ENCODE data around the gene SRSF2.

Gene SRSF2

DNA sequence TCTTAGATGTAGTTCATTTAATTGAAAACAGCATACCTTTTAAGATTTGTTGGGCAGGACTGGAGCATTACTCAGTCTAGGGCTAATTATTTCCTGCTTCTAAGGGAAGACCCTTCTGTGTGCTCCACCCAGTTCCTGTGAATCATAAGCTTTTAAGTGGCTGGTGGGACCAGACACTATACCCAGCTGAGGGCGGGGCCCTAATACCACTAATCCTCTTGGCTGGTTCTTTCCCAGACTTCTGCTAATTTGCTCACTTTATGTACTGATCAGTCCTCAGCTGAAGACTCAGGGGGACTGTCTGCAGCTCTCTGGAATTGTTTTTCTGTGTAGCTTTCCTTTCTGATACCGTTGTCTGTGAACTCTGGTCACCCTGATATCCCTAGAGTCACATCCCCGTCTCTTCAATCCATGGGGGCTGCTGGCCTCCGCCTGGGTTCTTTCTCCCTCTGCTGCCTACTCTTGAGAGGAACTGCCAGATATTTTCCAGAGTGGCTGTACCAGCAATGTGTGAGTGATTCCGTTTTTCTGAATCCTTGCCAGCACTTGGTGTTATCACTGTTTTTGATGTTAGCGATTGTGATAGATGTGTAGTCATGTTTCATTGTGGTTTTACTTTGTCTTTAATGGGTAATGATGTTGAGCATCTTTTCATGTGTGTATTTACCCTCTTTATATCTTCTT is 35.9 kb upstream of the SRSF2 start:
- ChIA-PET POLR2A (interaction anchor here (1.2 kb wide), 1 partner anchor 36 kb away, joined by 8 read pairs; the partner anchor contains the start of genes MFSD11 and SRSF2), CTCF (no interaction called here)
- no peak for TF ChIP-seq CTBP1 (IDR thresholded peaks at IDR 0.05; ENCODE audit: borderline replicate concordance)
- TF ChIP-seq SUZ12 (IDR thresholded peaks at IDR 0.05): no peak
- TF ChIP-seq ARNT (IDR thresholded peaks at IDR 0.05): no peak
- TF ChIP-seq NFRKB (IDR thresholded peaks at IDR 0.05): no peak
- TF ChIP-seq FOXK2 (IDR thresholded peaks at IDR 0.05): no peak
- TF ChIP-seq TARDBP (IDR thresholded peaks at IDR 0.05): no peak
- TF ChIP-seq LEF1 (IDR thresholded peaks at IDR 0.05; ENCODE audit: borderline replicate concordance): no peak
- no peak for TF ChIP-seq ELF4 (IDR thresholded peaks at IDR 0.05)
- TF ChIP-seq SP1 (IDR thresholded peaks at IDR 0.05): no peak
- no peak for TF ChIP-seq BHLHE40 (IDR thresholded peaks at IDR 0.05; ENCODE audit: borderline replicate concordance)
- TF ChIP-seq ZNF384 (IDR thresholded peaks at IDR 0.05): no peak
- TF ChIP-seq, protein P1, sequence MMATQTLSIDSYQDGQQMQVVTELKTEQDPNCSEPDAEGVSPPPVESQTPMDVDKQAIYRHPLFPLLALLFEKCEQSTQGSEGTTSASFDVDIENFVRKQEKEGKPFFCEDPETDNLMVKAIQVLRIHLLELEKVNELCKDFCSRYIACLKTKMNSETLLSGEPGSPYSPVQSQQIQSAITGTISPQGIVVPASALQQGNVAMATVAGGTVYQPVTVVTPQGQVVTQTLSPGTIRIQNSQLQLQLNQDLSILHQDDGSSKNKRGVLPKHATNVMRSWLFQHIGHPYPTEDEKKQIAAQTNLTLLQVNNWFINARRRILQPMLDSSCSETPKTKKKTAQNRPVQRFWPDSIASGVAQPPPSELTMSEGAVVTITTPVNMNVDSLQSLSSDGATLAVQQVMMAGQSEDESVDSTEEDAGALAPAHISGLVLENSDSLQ (IDR thresholded peaks at IDR 0.05): no peak
- TF ChIP-seq HDGF (IDR thresholded peaks at IDR 0.05; ENCODE audit: borderline replicate concordance): no peak
- TF ChIP-seq L3MBTL2 (conservative IDR thresholded peaks at IDR 0.05): no peak
- no peak for TF ChIP-seq FOXM1 (IDR thresholded peaks at IDR 0.05; ENCODE audit: borderline replicate concordance)
- no peak for TF ChIP-seq FOXA1 (IDR thresholded peaks at IDR 0.05)
- no peak for DNase-seq (ENCODE audit: extremely low spot score)

- no peak for DNase-seq (ENCODE audit: extremely low spot score)
- ChIA-PET CTCF (interaction anchor here (0.7 kb wide), 1 partner anchor 191 kb away, joined by 5 read pairs; no protein-coding TSS in a partner anchor), POLR2A (no interaction called here)
- TF ChIP-seq L3MBTL2 (conservative IDR thresholded peaks at IDR 0.05): no peak
- TF ChIP-seq TARDBP (IDR thresholded peaks at IDR 0.05): no peak
- TF ChIP-seq ARNT (IDR thresholded peaks at IDR 0.05): no peak
- TF ChIP-seq SP1 (IDR thresholded peaks at IDR 0.05): no peak
- no peak for TF ChIP-seq ZNF384 (IDR thresholded peaks at IDR 0.05)
- no peak for TF ChIP-seq FOXK2 (IDR thresholded peaks at IDR 0.05)
- TF ChIP-seq FOXA1 (IDR thresholded peaks at IDR 0.05): no peak
- TF ChIP-seq BHLHE40 (IDR thresholded peaks at IDR 0.05; ENCODE audit: borderline replicate concordance): no peak
- TF ChIP-seq SUZ12 (IDR thresholded peaks at IDR 0.05): no peak
- TF ChIP-seq, protein P1 (IDR thresholded peaks at IDR 0.05): no peak
- TF ChIP-seq ELF4 (IDR thresholded peaks at IDR 0.05): no peak
- no peak for TF ChIP-seq LEF1 (IDR thresholded peaks at IDR 0.05; ENCODE audit: borderline replicate concordance)
- no peak for TF ChIP-seq CTBP1 (IDR thresholded peaks at IDR 0.05; ENCODE audit: borderline replicate concordance)
- TF ChIP-seq FOXM1 (IDR thresholded peaks at IDR 0.05; ENCODE audit: borderline replicate concordance): no peak
- TF ChIP-seq NFRKB (IDR thresholded peaks at IDR 0.05): no peak
- no peak for TF ChIP-seq HDGF (IDR thresholded peaks at IDR 0.05; ENCODE audit: borderline replicate concordance)
Measured at GRCh38 chr17:76758570-76758969, 21.4 kb upstream of the SRSF2 start.

DNA sequence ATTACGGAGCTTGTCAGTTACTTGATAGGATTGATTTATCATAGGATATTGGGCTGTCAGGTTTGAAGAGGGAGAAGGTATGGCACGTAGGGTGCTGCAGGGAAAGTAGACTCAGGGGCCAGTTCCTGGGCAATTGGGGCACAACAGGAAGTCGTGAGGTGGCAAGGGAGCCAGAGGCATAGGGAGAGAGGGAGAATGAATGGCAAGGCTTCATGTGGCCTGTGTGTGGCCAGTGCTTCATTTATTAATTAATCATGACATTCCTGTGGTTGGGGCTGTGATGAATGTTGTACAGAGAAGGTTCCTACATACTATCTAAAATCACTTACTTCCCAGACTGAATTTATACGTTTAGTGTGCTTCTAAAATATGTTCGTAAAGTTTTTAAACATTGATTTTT is 20.1 kb upstream of the SRSF2 start:
- CTCF ChIA-PET: no interaction called here
- TF ChIP-seq ZNF384 (IDR thresholded peaks at IDR 0.05) (no peak), CTBP1 (IDR thresholded peaks at IDR 0.05; ENCODE audit: borderline replicate concordance) (no peak), FOXA1 (IDR thresholded peaks at IDR 0.05) (no peak), HDGF (IDR thresholded peaks at IDR 0.05; ENCODE audit: borderline replicate concordance) (no peak), TARDBP (IDR thresholded peaks at IDR 0.05) (no peak)
- POLR2A ChIA-PET: no interaction called here
- no peak for DNase-seq (ENCODE audit: extremely low spot score)

GRCh38 chr17:76755285-76755684 is 18.2 kb upstream of the SRSF2 start:
- POLR2A ChIA-PET: interaction anchor here (2.0 kb wide), 1 partner anchor 18 kb away, joined by 8 read pairs; the partner anchor contains the start of genes MFSD11 and SRSF2
- CTCF ChIA-PET: interaction anchor here (0.6 kb wide), 1 partner anchor 27 kb away, joined by 3 read pairs; no protein-coding TSS in a partner anchor

DNA sequence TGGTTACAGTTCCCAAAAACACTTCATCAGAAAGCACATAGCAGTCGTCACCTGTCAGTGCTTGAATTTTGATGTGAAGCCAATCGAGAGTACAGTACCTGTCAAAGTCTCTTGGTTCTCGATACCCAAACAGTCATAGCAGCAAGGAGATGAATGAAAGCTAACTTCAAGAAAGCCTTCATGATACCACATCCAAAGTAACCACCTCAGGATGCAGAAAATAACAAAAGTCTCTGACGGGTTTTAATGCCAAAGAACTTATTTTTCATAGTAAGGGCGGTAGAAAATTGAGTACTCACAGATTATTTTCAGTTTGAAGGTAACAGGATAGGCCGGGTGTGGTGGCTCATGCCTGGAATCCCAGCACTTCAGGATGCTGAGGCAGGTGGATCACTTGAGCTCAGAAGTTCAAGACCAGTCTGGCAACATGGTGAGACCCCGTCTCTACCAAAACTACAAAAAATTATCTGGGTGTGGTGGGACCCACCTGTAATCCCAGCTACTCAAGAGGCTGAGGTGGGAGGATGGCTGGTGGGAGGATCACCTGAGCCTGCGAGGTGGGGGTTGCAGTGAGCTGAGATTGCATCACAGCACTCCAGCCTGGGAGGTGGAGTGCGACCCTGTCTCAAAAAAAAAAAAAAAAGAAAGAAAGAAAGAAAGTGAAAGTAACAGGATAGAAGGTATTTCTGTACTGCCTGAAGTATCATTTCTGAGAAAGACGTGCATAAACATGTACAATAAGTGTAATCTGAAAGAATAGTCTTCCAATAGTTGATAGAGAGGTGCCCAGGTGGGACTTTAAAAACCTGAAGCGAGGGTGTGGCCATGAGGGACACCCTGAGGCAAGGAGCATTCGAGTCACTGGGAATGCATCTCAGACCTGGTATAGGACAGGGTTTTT is 16.2 kb upstream of the SRSF2 start:
- POLR2A ChIA-PET: no interaction called here
- TF ChIP-seq ARNT (IDR thresholded peaks at IDR 0.05): no peak
- TF ChIP-seq L3MBTL2 (conservative IDR thresholded peaks at IDR 0.05): no peak
- no peak for TF ChIP-seq ELF4 (IDR thresholded peaks at IDR 0.05)
- no peak for TF ChIP-seq SP1 (IDR thresholded peaks at IDR 0.05)
- no peak for TF ChIP-seq ZNF384 (IDR thresholded peaks at IDR 0.05)
- TF ChIP-seq, protein P1 (IDR thresholded peaks at IDR 0.05): no peak
- TF ChIP-seq TARDBP (IDR thresholded peaks at IDR 0.05): no peak
- no peak for TF ChIP-seq FOXA1 (IDR thresholded peaks at IDR 0.05)
- TF ChIP-seq NFRKB (IDR thresholded peaks at IDR 0.05): no peak
- TF ChIP-seq CTBP1 (IDR thresholded peaks at IDR 0.05; ENCODE audit: borderline replicate concordance): no peak
- no peak for TF ChIP-seq BHLHE40 (IDR thresholded peaks at IDR 0.05; ENCODE audit: borderline replicate concordance)
- no peak for TF ChIP-seq FOXM1 (IDR thresholded peaks at IDR 0.05; ENCODE audit: borderline replicate concordance)
- TF ChIP-seq SUZ12 (IDR thresholded peaks at IDR 0.05): no peak
- no peak for TF ChIP-seq FOXK2 (IDR thresholded peaks at IDR 0.05)
- no peak for TF ChIP-seq LEF1 (IDR thresholded peaks at IDR 0.05; ENCODE audit: borderline replicate concordance)
- TF ChIP-seq HDGF (IDR thresholded peaks at IDR 0.05; ENCODE audit: borderline replicate concordance): no peak
- no peak for DNase-seq (ENCODE audit: extremely low spot score)
- CTCF ChIA-PET: no interaction called here

More at GRCh38 chr17:76755285-76755684, 18.2 kb upstream of the SRSF2 start:
- TF ChIP-seq LEF1 (IDR thresholded peaks at IDR 0.05; ENCODE audit: borderline replicate concordance) (no peak), SP1 (IDR thresholded peaks at IDR 0.05) (no peak), TARDBP (IDR thresholded peaks at IDR 0.05) (no peak), FOXA1 (IDR thresholded peaks at IDR 0.05) (no peak)
- DNase-seq (ENCODE audit: extremely low spot score): no peak

All from HEK293T (cell line).